HT-29 (cell line): ENCODE data around the gene CLCA2. TPM values are rescaled to one million over a fixed set of nuclear protein-coding genes. Genes with fewer than 3 reads are reported as not detected.

Source experiments
- total RNA-seq: library from RNA; depleted of rRNA; stranded (reverse); fragments of >200 nt; shearing (Covaris generic); gene quantifications from 2 replicates; pipeline ENCODE4 v1.2.3, GENCODE V29; 2014; rRNA removed

The CLCA2 gene
- total RNA-seq, 1 experiment from 2014 or later, result not detected

Other genes starting within 250 kb of the CLCA2 start
- 6.2 and 9.7 TPM in 2 replicates for gene ODF2L, start 27.8 kb upstream of the CLCA2 start, total RNA-seq
- not detected in 2 replicates for gene CLCA1, start 44.8 kb downstream of the CLCA2 start, total RNA-seq
- gene CLCA4, start 122.9 kb downstream of the CLCA2 start, total RNA-seq, result 0.23 and 0.36 TPM in 2 replicates